ENCODE measurements around the gene HOXC11.

The HOXC11 gene

GRCh38 chr12:53952335-53952694 lies 20.6 kb upstream of the HOXC11 start (continued):
- no peak for TF ChIP-seq TSHZ2 (CRISPR knock-in tag; IDR thresholded peaks at IDR 0.05)
- TF ChIP-seq CREB5 (CRISPR knock-in tag; IDR thresholded peaks at IDR 0.05; ENCODE audit: low read depth): no peak
- no peak for TF ChIP-seq ESRRG (CRISPR knock-in tag; IDR thresholded peaks at IDR 0.05)
- no peak for TF ChIP-seq ARNTL (CRISPR knock-in tag; IDR thresholded peaks at IDR 0.05; ENCODE audit: borderline replicate concordance, low read depth)
- TF ChIP-seq, protein P1, sequence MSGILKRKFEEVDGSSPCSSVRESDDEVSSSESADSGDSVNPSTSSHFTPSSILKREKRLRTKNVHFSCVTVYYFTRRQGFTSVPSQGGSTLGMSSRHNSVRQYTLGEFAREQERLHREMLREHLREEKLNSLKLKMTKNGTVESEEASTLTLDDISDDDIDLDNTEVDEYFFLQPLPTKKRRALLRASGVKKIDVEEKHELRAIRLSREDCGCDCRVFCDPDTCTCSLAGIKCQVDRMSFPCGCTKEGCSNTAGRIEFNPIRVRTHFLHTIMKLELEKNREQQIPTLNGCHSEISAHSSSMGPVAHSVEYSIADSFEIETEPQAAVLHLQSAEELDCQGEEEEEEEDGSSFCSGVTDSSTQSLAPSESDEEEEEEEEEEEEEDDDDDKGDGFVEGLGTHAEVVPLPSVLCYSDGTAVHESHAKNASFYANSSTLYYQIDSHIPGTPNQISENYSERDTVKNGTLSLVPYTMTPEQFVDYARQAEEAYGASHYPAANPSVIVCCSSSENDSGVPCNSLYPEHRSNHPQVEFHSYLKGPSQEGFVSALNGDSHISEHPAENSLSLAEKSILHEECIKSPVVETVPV (CRISPR knock-in tag; IDR thresholded peaks at IDR 0.05): no peak
- TF ChIP-seq OSR1 (CRISPR knock-in tag; IDR thresholded peaks at IDR 0.05): no peak
- TF ChIP-seq BACH2 (CRISPR knock-in tag; IDR thresholded peaks at IDR 0.05; ENCODE audit: borderline replicate concordance): no peak
- no peak for TF ChIP-seq RARB (CRISPR knock-in tag; IDR thresholded peaks at IDR 0.05)
- no peak for TF ChIP-seq ZNF565 (CRISPR knock-in tag; conservative IDR thresholded peaks at IDR 0.05; ENCODE audit: low read depth)
- TF ChIP-seq ISL1 (CRISPR knock-in tag; IDR thresholded peaks at IDR 0.05): no peak
- TF ChIP-seq GLIS3 (CRISPR knock-in tag; IDR thresholded peaks at IDR 0.05): no peak

DNA sequence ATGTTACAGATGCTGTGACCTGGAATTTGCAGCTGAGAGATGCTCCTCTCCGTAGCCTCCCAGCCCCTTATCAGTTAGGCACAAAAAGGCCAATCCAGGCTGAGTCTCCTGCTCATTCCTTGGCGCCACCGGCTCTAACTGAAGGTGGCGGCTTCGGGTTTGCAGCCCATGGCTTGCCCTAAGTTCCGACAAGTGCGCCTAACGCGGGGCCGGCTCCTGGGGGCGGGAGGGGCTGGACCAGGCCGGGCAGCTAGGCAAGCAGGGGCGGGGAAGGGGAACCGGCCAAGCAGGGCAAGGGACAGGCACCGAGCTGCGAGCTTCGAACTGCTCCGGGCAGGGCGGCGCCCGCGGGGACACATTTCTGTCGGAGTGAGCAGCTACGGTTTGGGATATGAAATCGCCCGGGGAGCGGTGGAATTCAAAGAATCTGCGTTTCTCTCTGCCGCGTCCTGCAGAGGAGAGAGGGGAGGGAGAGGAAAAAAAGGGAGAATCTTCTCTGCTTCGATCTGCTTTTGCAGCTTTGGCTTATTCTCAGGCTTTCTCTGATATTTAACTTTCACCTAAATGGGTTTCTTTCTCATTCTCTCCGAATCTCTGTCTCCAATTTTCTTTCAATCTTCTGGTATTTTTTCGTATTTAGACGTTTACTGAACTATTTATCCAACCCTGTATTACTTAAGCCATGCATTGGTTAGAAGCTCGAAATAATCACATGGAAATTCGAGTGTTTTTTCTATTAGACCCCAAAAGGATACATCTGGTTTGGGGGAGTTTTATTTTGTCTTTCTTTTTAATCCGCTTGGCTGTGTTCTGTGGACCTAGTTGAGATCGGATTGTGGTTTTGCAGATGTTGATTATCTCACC lies 19.8 kb upstream of the HOXC11 start:
- no peak for TF ChIP-seq TCF4 (CRISPR knock-in tag; IDR thresholded peaks at IDR 0.05; ENCODE audit: borderline replicate concordance)
- no peak for TF ChIP-seq RARB (CRISPR knock-in tag; IDR thresholded peaks at IDR 0.05)
- TF ChIP-seq CREB5 (CRISPR knock-in tag; IDR thresholded peaks at IDR 0.05; ENCODE audit: low read depth): no peak
- no peak; the same call in 2 of the 3 replicates for ATAC-seq

- no peak for ATAC-seq
- no peak for TF ChIP-seq BACH2 (CRISPR knock-in tag; IDR thresholded peaks at IDR 0.05; ENCODE audit: borderline replicate concordance)
- no peak for TF ChIP-seq TOX (CRISPR knock-in tag; IDR thresholded peaks at IDR 0.05; ENCODE audit: borderline replicate concordance)
- TF ChIP-seq ZC3H10 (CRISPR knock-in tag; IDR thresholded peaks at IDR 0.05): no peak
- no peak for TF ChIP-seq ZNF8 (CRISPR knock-in tag; IDR thresholded peaks at IDR 0.05)
- TF ChIP-seq OSR1 (CRISPR knock-in tag; IDR thresholded peaks at IDR 0.05): no peak
- TF ChIP-seq RARB (CRISPR knock-in tag; IDR thresholded peaks at IDR 0.05): no peak
- no peak for TF ChIP-seq SNAI2 (CRISPR knock-in tag; IDR thresholded peaks at IDR 0.05)
- no peak for TF ChIP-seq ISL1 (CRISPR knock-in tag; IDR thresholded peaks at IDR 0.05)
- TF ChIP-seq TSHZ2 (CRISPR knock-in tag; IDR thresholded peaks at IDR 0.05): no peak
- no peak for TF ChIP-seq ESRRG (CRISPR knock-in tag; IDR thresholded peaks at IDR 0.05)
- no peak for TF ChIP-seq ZFP3 (CRISPR knock-in tag; IDR thresholded peaks at IDR 0.05)
- TF ChIP-seq, protein P2, sequence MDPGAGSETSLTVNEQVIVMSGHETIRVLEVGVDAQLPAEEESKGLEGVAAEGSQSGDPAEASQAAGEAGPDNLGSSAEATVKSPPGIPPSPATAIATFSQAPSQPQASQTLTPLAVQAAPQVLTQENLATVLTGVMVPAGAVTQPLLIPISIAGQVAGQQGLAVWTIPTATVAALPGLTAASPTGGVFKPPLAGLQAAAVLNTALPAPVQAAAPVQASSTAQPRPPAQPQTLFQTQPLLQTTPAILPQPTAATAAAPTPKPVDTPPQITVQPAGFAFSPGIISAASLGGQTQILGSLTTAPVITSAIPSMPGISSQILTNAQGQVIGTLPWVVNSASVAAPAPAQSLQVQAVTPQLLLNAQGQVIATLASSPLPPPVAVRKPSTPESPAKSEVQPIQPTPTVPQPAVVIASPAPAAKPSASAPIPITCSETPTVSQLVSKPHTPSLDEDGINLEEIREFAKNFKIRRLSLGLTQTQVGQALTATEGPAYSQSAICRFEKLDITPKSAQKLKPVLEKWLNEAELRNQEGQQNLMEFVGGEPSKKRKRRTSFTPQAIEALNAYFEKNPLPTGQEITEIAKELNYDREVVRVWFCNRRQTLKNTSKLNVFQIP (CRISPR knock-in tag; IDR thresholded peaks at IDR 0.05; ENCODE audit: borderline replicate concordance, low read depth): no peak
- no peak for TF ChIP-seq GLIS3 (CRISPR knock-in tag; IDR thresholded peaks at IDR 0.05)
- TF ChIP-seq, protein P1 (CRISPR knock-in tag; IDR thresholded peaks at IDR 0.05): no peak
- no peak for TF ChIP-seq ARNTL (CRISPR knock-in tag; IDR thresholded peaks at IDR 0.05; ENCODE audit: borderline replicate concordance, low read depth)
- TF ChIP-seq ZNF565 (CRISPR knock-in tag; conservative IDR thresholded peaks at IDR 0.05; ENCODE audit: low read depth): no peak
- no peak for TF ChIP-seq TCF4 (CRISPR knock-in tag; IDR thresholded peaks at IDR 0.05; ENCODE audit: borderline replicate concordance)
These were observed 18.9 kb upstream of the HOXC11 start for GRCh38 chr12:53953831-53954693.
